ENCODE results near the gene ZC3H14.

ZC3H14 gene

GRCh38 chr14:88547386-88547780 lies 15.5 kb upstream of the ZC3H14 start:
- no peak for DNase-seq
- in situ Hi-C loops (cut with HindIII; ENCODE audit: low pct_ligation_motif_present, low pct_unique_long_range_greater_than_20kb, low sequenced_read_pairs), result no loop called here

- in situ Hi-C loops (cut with HindIII; ENCODE audit: low pct_ligation_motif_present, low pct_unique_long_range_greater_than_20kb, low sequenced_read_pairs), result no loop called here
- DNase-seq, result no peak
Observed at GRCh38 chr14:88550078-88550477, 12.8 kb upstream of the ZC3H14 start.

GRCh38 chr14:88551094-88551870 lies 11.6 kb upstream of the ZC3H14 start:
- DNase-seq, result peak; percentile 81
- in situ Hi-C loops (cut with HindIII; ENCODE audit: low pct_ligation_motif_present, low pct_unique_long_range_greater_than_20kb, low sequenced_read_pairs), result no loop called here

- DNase-seq, result no peak
- in situ Hi-C loops (cut with HindIII; ENCODE audit: low pct_ligation_motif_present, low pct_unique_long_range_greater_than_20kb, low sequenced_read_pairs), result no loop called here
Observed at GRCh38 chr14:88551980-88552431, 10.8 kb upstream of the ZC3H14 start.

GRCh38 chr14:88552876-88553275 lies 10.0 kb upstream of the ZC3H14 start:
- in situ Hi-C loops (cut with HindIII; ENCODE audit: low pct_ligation_motif_present, low pct_unique_long_range_greater_than_20kb, low sequenced_read_pairs), result no loop called here
- DNase-seq, result peak; percentile 15

- in situ Hi-C loops (cut with HindIII; ENCODE audit: low pct_ligation_motif_present, low pct_unique_long_range_greater_than_20kb, low sequenced_read_pairs), result no loop called here
- DNase-seq, result peak; percentile 24
Observed at GRCh38 chr14:88553886-88554456, 8.9 kb upstream of the ZC3H14 start.

GRCh38 chr14:88554457-88555286 lies 8.2 kb upstream of the ZC3H14 start, which contains the start of gene PTPN21:
PTPN21 (minus strand) TSS chr14:88555007; CDS start chr14:88550417, 4,590 bp downstream.
- in situ Hi-C loops (cut with HindIII; ENCODE audit: low pct_ligation_motif_present, low pct_unique_long_range_greater_than_20kb, low sequenced_read_pairs), result no loop called here
- peak; percentile 77 for DNase-seq

GRCh38 chr14:88556581-88556980 lies 6.3 kb upstream of the ZC3H14 start:
- in situ Hi-C loops (cut with HindIII; ENCODE audit: low pct_ligation_motif_present, low pct_unique_long_range_greater_than_20kb, low sequenced_read_pairs), result no loop called here
- DNase-seq, result no peak

- peak; percentile 62 for DNase-seq
- in situ Hi-C loops (cut with HindIII; ENCODE audit: low pct_ligation_motif_present, low pct_unique_long_range_greater_than_20kb, low sequenced_read_pairs), result no loop called here
Observed at GRCh38 chr14:88559852-88560251, 3.0 kb upstream of the ZC3H14 start.

- in situ Hi-C loops (cut with HindIII; ENCODE audit: low pct_ligation_motif_present, low pct_unique_long_range_greater_than_20kb, low sequenced_read_pairs), result no loop called here
Observed at GRCh38 chr14:88562532-88562830, 356 bp upstream of the ZC3H14 start.

GRCh38 chr14:88563845-88564244 lies 1.0 kb downstream of the ZC3H14 start:
- in situ Hi-C loops (cut with HindIII; ENCODE audit: low pct_ligation_motif_present, low pct_unique_long_range_greater_than_20kb, low sequenced_read_pairs), result no loop called here

More at GRCh38 chr14:88562532-88562830, 356 bp upstream of the ZC3H14 start:
- no peak for DNase-seq

GRCh38 chr14:88565427-88565826 lies 2.6 kb downstream of the ZC3H14 start:
- DNase-seq, result no peak
- in situ Hi-C loops (cut with HindIII; ENCODE audit: low pct_ligation_motif_present, low pct_unique_long_range_greater_than_20kb, low sequenced_read_pairs), result no loop called here

More at GRCh38 chr14:88563845-88564244, 1.0 kb downstream of the ZC3H14 start:
- no peak for DNase-seq

GRCh38 chr14:88568196-88568595 lies 5.4 kb downstream of the ZC3H14 start:
- in situ Hi-C loops (cut with HindIII; ENCODE audit: low pct_ligation_motif_present, low pct_unique_long_range_greater_than_20kb, low sequenced_read_pairs), result no loop called here
- no peak for DNase-seq

GRCh38 chr14:88572117-88572516 lies 9.3 kb downstream of the ZC3H14 start:
- DNase-seq, result no peak
- in situ Hi-C loops (cut with HindIII; ENCODE audit: low pct_ligation_motif_present, low pct_unique_long_range_greater_than_20kb, low sequenced_read_pairs), result no loop called here

- in situ Hi-C loops (cut with HindIII; ENCODE audit: low pct_ligation_motif_present, low pct_unique_long_range_greater_than_20kb, low sequenced_read_pairs), result no loop called here
- no peak for DNase-seq
Observed at GRCh38 chr14:88576222-88576621, 13.4 kb downstream of the ZC3H14 start.

- in situ Hi-C loops (cut with HindIII; ENCODE audit: low pct_ligation_motif_present, low pct_unique_long_range_greater_than_20kb, low sequenced_read_pairs), result no loop called here
- DNase-seq, result no peak
Observed at GRCh38 chr14:88584451-88584850, 21.6 kb downstream of the ZC3H14 start.

GRCh38 chr14:88588081-88588480 lies 25.2 kb downstream of the ZC3H14 start:
- in situ Hi-C loops (cut with HindIII; ENCODE audit: low pct_ligation_motif_present, low pct_unique_long_range_greater_than_20kb, low sequenced_read_pairs), result no loop called here

GRCh38 chr14:88590173-88590572 lies 27.3 kb downstream of the ZC3H14 start:
- DNase-seq, result no peak
- in situ Hi-C loops (cut with HindIII; ENCODE audit: low pct_ligation_motif_present, low pct_unique_long_range_greater_than_20kb, low sequenced_read_pairs), result no loop called here

More at GRCh38 chr14:88588081-88588480, 25.2 kb downstream of the ZC3H14 start:
- DNase-seq, result no peak

GRCh38 chr14:88592031-88592430 lies 29.2 kb downstream of the ZC3H14 start:
- no peak for DNase-seq
- in situ Hi-C loops (cut with HindIII; ENCODE audit: low pct_ligation_motif_present, low pct_unique_long_range_greater_than_20kb, low sequenced_read_pairs), result no loop called here
